NCI-H446 (cell line): ENCODE measurements around the gene CACNA1B.
"Not testable (repeated sequence)": the region's sequence is repeated elsewhere in the genome, so short reads cannot be mapped to it uniquely, and the experiment has no call there.

Experiments used
- DNase-seq, 2 experiments: peaks; one replicate each; lab custom pipeline; 2025; lab: John Stamatoyannopoulos, UW

Gene CACNA1B

DNA sequence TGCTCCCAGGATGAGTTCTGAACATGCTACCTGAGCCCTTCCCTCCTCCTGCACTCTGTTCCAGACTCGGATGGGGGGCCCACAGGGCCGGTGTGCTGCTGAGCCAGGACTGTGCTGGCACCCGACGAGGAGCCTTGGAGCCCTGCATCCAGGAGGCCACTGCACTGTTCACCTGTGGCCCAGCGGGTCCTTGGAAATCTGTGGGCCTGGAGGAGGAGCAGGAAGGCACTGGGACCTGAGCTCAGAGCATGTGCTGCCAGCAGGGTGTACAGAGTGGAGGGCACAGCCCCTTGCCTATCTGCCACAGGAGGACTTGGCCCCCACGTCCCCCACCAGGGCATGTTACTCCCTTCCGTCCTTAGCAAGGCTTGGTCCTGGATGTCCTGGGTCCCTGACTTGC, 265.9 kb downstream of the CACNA1B start:
- not testable (repeated sequence) for DNase-seq

DNA sequence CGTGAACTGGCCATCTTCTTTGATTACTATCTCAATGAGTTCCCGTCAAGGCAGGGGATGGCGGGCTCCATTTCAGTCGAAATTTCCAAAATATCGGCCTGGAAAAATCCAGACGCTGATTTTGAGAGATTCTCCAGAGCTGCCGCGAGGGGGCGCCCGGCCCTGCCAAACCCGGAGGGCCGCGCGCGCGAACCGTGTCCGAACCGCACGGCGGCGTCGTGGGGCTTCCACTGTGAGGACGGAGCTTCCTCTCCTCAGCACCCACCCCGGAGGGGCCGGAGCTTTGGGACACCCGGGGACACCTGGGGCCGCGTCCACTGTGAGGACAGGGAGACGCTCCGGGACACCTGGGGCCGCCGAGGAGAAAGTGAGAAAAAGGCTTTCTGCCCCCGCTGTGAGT, 270.0 kb downstream of the CACNA1B start:
- not testable (repeated sequence) for DNase-seq

DNA sequence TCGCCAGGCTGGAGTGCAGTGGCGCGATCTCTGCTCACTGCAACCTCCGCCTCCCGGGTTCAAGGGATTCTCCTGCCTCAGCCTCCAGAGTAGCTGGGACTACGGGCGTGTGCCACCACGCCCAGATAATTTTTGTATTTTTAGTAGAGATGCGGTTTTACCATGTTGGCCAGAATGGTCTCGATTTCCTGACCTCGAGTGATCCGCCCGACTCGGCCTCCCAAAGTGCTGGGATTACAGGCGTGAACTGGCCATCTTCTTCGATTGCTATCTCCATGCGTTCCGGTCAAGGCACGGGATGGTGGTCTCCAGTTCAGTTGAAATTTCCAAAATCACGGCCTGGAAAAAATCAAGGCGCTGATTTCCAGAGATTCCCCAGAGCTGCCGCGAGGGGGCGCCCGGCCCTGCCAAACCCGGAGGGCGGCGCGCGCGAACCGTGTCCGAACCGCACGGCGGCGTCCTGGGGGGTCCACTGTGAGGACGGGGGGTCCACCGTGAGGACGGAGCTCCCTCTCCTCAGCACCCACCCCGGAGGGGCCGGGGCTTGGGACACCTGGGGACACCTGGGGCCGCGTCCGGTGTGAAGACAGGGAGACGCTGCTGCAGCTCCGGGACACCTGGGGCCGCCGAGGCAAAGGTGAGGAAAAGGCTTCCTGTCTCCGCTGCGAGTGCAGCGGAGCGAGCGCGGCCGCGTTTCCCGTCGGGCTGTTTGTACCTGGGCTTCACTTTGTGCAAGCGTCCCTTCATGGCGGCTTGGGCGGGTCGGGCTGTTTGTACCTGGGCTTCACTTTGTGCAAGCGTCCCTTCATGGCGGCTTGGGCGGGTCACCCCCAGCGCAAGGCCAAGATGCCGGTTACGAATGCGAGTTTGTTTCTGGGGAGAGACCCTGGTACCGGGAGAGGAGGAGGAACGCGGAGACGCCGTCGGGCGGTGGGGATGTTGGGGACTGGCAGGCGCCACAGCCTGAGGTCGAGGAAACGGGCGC, 272.4 kb downstream of the CACNA1B start:
- DNase-seq, result not testable (repeated sequence)

DNA sequence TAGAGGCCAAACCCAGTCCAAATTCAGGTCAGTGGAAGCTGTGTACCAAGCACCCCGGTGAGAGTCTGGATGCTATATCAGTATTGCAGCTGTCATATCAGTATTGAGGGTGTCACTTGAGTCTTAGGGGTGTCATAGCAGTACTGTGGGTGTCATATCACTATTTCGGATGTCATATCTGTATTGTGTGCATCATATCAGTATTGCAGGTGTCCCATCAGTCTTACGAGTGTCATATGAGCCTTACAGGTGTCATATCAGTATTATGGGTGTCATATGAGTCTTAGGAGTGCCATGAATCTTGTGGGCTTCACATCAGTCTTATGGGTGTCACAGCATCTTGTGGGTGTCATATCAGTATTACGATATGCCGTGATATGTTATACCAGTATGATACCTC, 278.2 kb downstream of the CACNA1B start:
- DNase-seq, result not testable (repeated sequence)

DNA sequence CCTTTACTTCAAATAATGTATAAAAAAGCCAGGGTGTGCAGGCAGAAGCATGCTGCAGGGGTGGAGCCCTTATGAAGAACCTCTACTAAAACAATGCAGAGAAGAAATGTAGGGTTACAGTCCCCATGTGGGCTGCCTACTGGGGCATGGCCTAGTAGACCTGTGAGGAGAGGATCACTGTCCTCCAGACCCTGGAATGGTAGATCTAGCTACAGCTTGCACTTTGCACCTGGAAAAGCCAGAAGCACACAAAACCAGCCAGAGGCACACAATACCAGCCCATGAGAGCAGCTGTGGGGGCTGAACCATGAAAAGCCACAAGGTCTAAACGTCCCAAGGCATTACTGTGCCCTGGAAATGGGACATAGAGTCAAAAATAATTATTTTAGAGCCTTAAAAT, 289.2 kb downstream of the CACNA1B start:
- DNase-seq, result not testable (repeated sequence)
